Measurements from ENCODE around the gene PCNX3. TPM values are rescaled to one million over a fixed set of nuclear protein-coding genes. Genes with fewer than 3 reads are reported as not detected.

PCNX3 gene
- total RNA-seq, 4 donors from 2014 or later = 56.4 to 89.0 (median 62.4) TPM

- intact Hi-C loops (cut with DNase I; ENCODE audit: low total_unique reads) (loop anchor here (5.0 kb wide), 1 partner anchor 35 kb away; no protein-coding TSS in a partner anchor), in situ Hi-C loops (cut with MboI; ENCODE audit: low pct_ligation_motif_present in 1 of 4, low pct_unique_long_range_greater_than_20kb in 1 of 4, low sequenced_read_pairs in 3 of 4) (no loop called here)
- Histone ChIP-seq H3K27ac (peak overlapping the region; percentile 96 to 98 (median 96)), H3K27me3 (no peaks in the 10 kb centered on the region), H3K9me3 (no peaks in the 10 kb centered on the region), H3K4me1 (peaks cover 31 to 57% (median 47%) of the 10 kb centered on the region in 4 donors), H3K36me3 (peaks cover 0 to 22% (median 6%) of the 10 kb centered on the region in 4 donors), H3K4me3 (peak overlapping the region; percentile 80 to 94 (median 86))
- DNase-seq = peak; percentile 81
- TF ChIP-seq POLR2A (IDR thresholded peaks at IDR 0.05) = peak; percentile 48
- no peak for TF ChIP-seq CTCF (IDR thresholded peaks at IDR 0.05)
- TF ChIP-seq EP300 (IDR thresholded peaks at IDR 0.05; ENCODE audit: low read depth) = no peak
- TF ChIP-seq POLR2AphosphoS5 (IDR thresholded peaks at IDR 0.05) = peak; percentile 31 to 73 (median 51)
- WGBS, 2 donors (ENCODE audit: low coverage in 1 of 2) = 28% methylated on average over 13 of the region's 18 CpGs; no CpG with 5 or more reads in 1 of the 2 donors
Measured at GRCh38 chr11:65576867-65577755, 38.5 kb upstream of the PCNX3 start.

GRCh38 chr11:65577756-65578109 is 37.8 kb upstream of the PCNX3 start:
- in situ Hi-C loops (cut with MboI; ENCODE audit: low pct_ligation_motif_present in 1 of 4, low pct_unique_long_range_greater_than_20kb in 1 of 4, low sequenced_read_pairs in 3 of 4) = no loop called here
- Histone ChIP-seq H3K4me3 (peak overlapping the region; percentile 80 to 94 (median 86)), H3K27ac (peak overlapping the region; percentile 96 to 98 (median 96)), H3K9me3 (no peaks in the 10 kb centered on the region), H3K27me3 (no peaks in the 10 kb centered on the region), H3K36me3 (peaks cover 0 to 22% (median 6%) of the 10 kb centered on the region in 4 donors), H3K4me1 (peaks cover 30 to 56% (median 46%) of the 10 kb centered on the region in 4 donors)
- DNase-seq = peak; percentile 15
- intact Hi-C loops (cut with DNase I; ENCODE audit: low total_unique reads) = loop anchor here (5.0 kb wide), 1 partner anchor 35 kb away; no protein-coding TSS in a partner anchor
- WGBS, 2 donors (ENCODE audit: low coverage in 1 of 2) = 69% methylated on average over 7 of the region's 8 CpGs; no CpG with 5 or more reads in 1 of the 2 donors
- TF ChIP-seq POLR2AphosphoS5 (IDR thresholded peaks at IDR 0.05) = no peak
- TF ChIP-seq CTCF (IDR thresholded peaks at IDR 0.05) = no peak
- no peak for TF ChIP-seq EP300 (IDR thresholded peaks at IDR 0.05; ENCODE audit: low read depth)
- no peak for TF ChIP-seq POLR2A (IDR thresholded peaks at IDR 0.05)

GRCh38 chr11:65578134-65578533 is 37.4 kb upstream of the PCNX3 start:
- 91 to 96% methylated on average over 7 of the region's 7 CpGs for WGBS, 2 donors (ENCODE audit: low coverage in 1 of 2)
- DNase-seq = peak; percentile 6
- Histone ChIP-seq H3K9me3 (no peaks in the 10 kb centered on the region), H3K4me1 (peaks cover 28 to 53% (median 44%) of the 10 kb centered on the region in 4 donors), H3K4me3 (peak overlapping the region in 1 of 4 donors; percentile 83), H3K36me3 (peaks cover 0 to 22% (median 6%) of the 10 kb centered on the region in 4 donors), H3K27me3 (no peaks in the 10 kb centered on the region), H3K27ac (peak overlapping the region; percentile 96 to 98 (median 96))
- in situ Hi-C loops (cut with MboI; ENCODE audit: low pct_ligation_motif_present in 1 of 4, low pct_unique_long_range_greater_than_20kb in 1 of 4, low sequenced_read_pairs in 3 of 4) = no loop called here
- no peak for TF ChIP-seq EP300 (IDR thresholded peaks at IDR 0.05; ENCODE audit: low read depth)
- no peak for TF ChIP-seq POLR2A (IDR thresholded peaks at IDR 0.05)
- TF ChIP-seq CTCF (IDR thresholded peaks at IDR 0.05) = no peak
- TF ChIP-seq POLR2AphosphoS5 (IDR thresholded peaks at IDR 0.05) = no peak
- intact Hi-C loops (cut with DNase I; ENCODE audit: low total_unique reads) = loop anchor here (5.0 kb wide), 1 partner anchor 36 kb away; no protein-coding TSS in a partner anchor

- H3K36me3 ChIP-seq = peaks cover 0 to 22% (median 6%) of the 10 kb centered on the region in 4 donors
- DNase-seq = peak; percentile 23
- no peaks in the 10 kb centered on the region for H3K27me3 ChIP-seq
- H3K9me3 ChIP-seq = no peaks in the 10 kb centered on the region
- in situ Hi-C loops (cut with MboI; ENCODE audit: low pct_ligation_motif_present in 1 of 4, low pct_unique_long_range_greater_than_20kb in 1 of 4, low sequenced_read_pairs in 3 of 4) = no loop called here
- peaks cover 25 to 48% (median 39%) of the 10 kb centered on the region in 4 donors for H3K4me1 ChIP-seq
- intact Hi-C loops (cut with DNase I; ENCODE audit: low total_unique reads) = loop anchor here (5.0 kb wide), 1 partner anchor 36 kb away; no protein-coding TSS in a partner anchor
- TF ChIP-seq EP300 (IDR thresholded peaks at IDR 0.05; ENCODE audit: low read depth) (no peak), POLR2AphosphoS5 (IDR thresholded peaks at IDR 0.05) (no peak), POLR2A (IDR thresholded peaks at IDR 0.05) (no peak), CTCF (IDR thresholded peaks at IDR 0.05) (no peak)
- 64 to 65% methylated on average over 3 of the region's 3 CpGs for WGBS, 2 donors (ENCODE audit: low coverage in 1 of 2)
- peak overlapping the region in 1 of 4 donors; percentile 83 for H3K4me3 ChIP-seq
- H3K27ac ChIP-seq = peak overlapping the region; percentile 96 to 98 (median 96)
Measured at GRCh38 chr11:65578667-65579066, 36.9 kb upstream of the PCNX3 start.
